B cell (primary cell): ENCODE data around the gene SYNE2. TPM values are rescaled to one million over a fixed set of nuclear protein-coding genes. Genes with fewer than 3 reads are reported as not detected.

Source experiments
- ATAC-seq: fragments of 200-7000 bp; cut with Tn5 transposase; one replicate; pipeline ENCODE4 v1.10.0; 2021; ENCODE audit warnings: low read depth, mild to moderate bottlenecking, moderate number of reproducible peaks, moderate library complexity
- CTCF ChIA-PET: fragments of 350-600 bp; sonication (Branson Sonifier 250); formaldehyde crosslinking; loops from one replicate; lab custom pipeline; 2021; ENCODE audit warnings: antibody characterized with exemption, inconsistent platforms; lab: Charles Lee
- POLR2A ChIA-PET: fragments of 350-600 bp; sonication (Branson Sonifier 250); formaldehyde crosslinking; loops from one replicate; lab custom pipeline; 2021; ENCODE audit warnings: antibody characterized with exemption; lab: Charles Lee
- DNase-seq: peaks from one replicate; pipeline ENCODE4 v3.0.0; 2013
- H2AFZ ChIP-seq: 2 replicates; pipeline ENCODE4 v1.6.1; 2012; ENCODE audit warnings: mild to moderate bottlenecking, low read depth, low read length; ENCODE audit not compliant: insufficient read depth, poor library complexity, severe bottlenecking
- H3K27ac ChIP-seq, 2 donors: 1 replicate in 1 of 2; 2 replicates in 1 of 2; pipeline ENCODE4 v1.5.1; 2012 to 2013; ENCODE audit warnings: low read length in 2 of 2, mild to moderate bottlenecking in 2 of 2, moderate library complexity in 1 of 2
- H3K27me3 ChIP-seq, 4 experiments: fragments of 200-600 bp in 1 of 4; sonication (generic) in 1 of 4; replicated peaks in 1 of 4; 1 replicate in 2 of 4; 2 replicates in 2 of 4; pipeline versions ENCODE4 v1.6.1 to v1.7.0; 2013 to 2016; ENCODE audit warnings: low read length in 3 of 4, mild to moderate bottlenecking in 2 of 4, mixed read lengths in 1 of 4, moderate library complexity in 1 of 4; ENCODE audit not compliant: insufficient read depth in 4 of 4, control insufficient read depth in 3 of 4; ENCODE audit errors: control extremely low read depth in 1 of 4
- H3K36me3 ChIP-seq, 2 experiments: replicated peaks in 1 of 2; 1 replicate in 1 of 2; 2 replicates in 1 of 2; pipeline versions ENCODE4 v1.6.1 to v1.7.1; 2013; ENCODE audit warnings: low read length in 1 of 2; ENCODE audit not compliant: insufficient read depth in 2 of 2, control insufficient read depth in 1 of 2; ENCODE audit errors: control extremely low read depth in 1 of 2, extremely low read depth in 1 of 2
- H3K4me1 ChIP-seq, 2 donors: fragments of 200-600 bp in 1 of 2; sonication (generic) in 1 of 2; 1 replicate in 1 of 2; 2 replicates in 1 of 2; pipeline versions ENCODE4 v1.5.1 to v1.6.1; 2013 to 2017; ENCODE audit warnings: low read length in 2 of 2; ENCODE audit not compliant: control insufficient read depth in 2 of 2, insufficient read depth in 2 of 2
- H3K4me2 ChIP-seq: replicated peaks from 2 replicates; pipeline ENCODE3; 2012; ENCODE audit warnings: mild to moderate bottlenecking, low read depth, low read length; ENCODE audit not compliant: poor library complexity, severe bottlenecking
- H3K4me3 ChIP-seq, 5 experiments: fragments of 200-600 bp in 1 of 5; sonication (generic) in 1 of 5; 1 replicate in 3 of 5; 2 replicates in 2 of 5; pipeline versions ENCODE4 v1.5.1 to v1.7.0; 2011 to 2016; ENCODE audit warnings: low read length in 4 of 5, mild to moderate bottlenecking in 4 of 5, low read depth in 2 of 5, control low read depth in 1 of 5, moderate library complexity in 1 of 5; ENCODE audit not compliant: insufficient read depth in 1 of 5; ENCODE audit errors: control extremely low read depth in 1 of 5, extremely low read depth in 1 of 5
- H3K79me2 ChIP-seq: fragments of 200-600 bp; sonication (generic); one replicate; pipeline ENCODE4 v1.6.0; 2016; ENCODE audit warnings: low read length; ENCODE audit not compliant: control insufficient read depth, insufficient read depth
- H3K9ac ChIP-seq: fragments of 200-600 bp; sonication (generic); 2 replicates; pipeline ENCODE4 v1.6.1; 2017; ENCODE audit warnings: mild to moderate bottlenecking, low read length, moderate library complexity
- H3K9me3 ChIP-seq, 3 donors: one replicate each; pipeline versions ENCODE4 v1.6.1 to v1.7.1; 2013; ENCODE audit warnings: low read length in 2 of 3; ENCODE audit not compliant: control insufficient read depth in 2 of 3, insufficient read depth in 1 of 3; ENCODE audit errors: control extremely low read depth in 1 of 3
- H4K20me1 ChIP-seq: 2 replicates; pipeline ENCODE4 v1.6.0; 2012; ENCODE audit warnings: mild to moderate bottlenecking, low read length; ENCODE audit not compliant: insufficient read depth, control insufficient read depth, poor library complexity, severe bottlenecking
- H3K27ac Mint-ChIP-seq: one replicate; pipeline ENCODE4 v1.8.0; 2021; ENCODE audit warnings: mixed read lengths
- H3K27me3 Mint-ChIP-seq: one replicate; pipeline ENCODE4 v1.8.0; 2021; ENCODE audit warnings: mixed read lengths
- H3K4me1 Mint-ChIP-seq: one replicate; pipeline ENCODE4 v1.8.0; 2021; ENCODE audit warnings: mixed read lengths
- H3K4me3 Mint-ChIP-seq: one replicate; pipeline ENCODE4 v1.8.0; 2021; ENCODE audit warnings: mixed read lengths
- H3K9me3 Mint-ChIP-seq: one replicate; pipeline ENCODE4 v1.8.0; 2022; ENCODE audit warnings: mixed read lengths; ENCODE audit not compliant: insufficient read depth
- EZH2 ChIP-seq: IDR thresholded peaks from 2 replicates; pipeline ENCODE4 v1.6.1; 2012; ENCODE audit warnings: borderline replicate concordance, low read depth, mild to moderate bottlenecking, moderate library complexity, low read length; ENCODE audit not compliant: insufficient read depth, poor library complexity, severe bottlenecking
- WGBS: methylation state at CpG from one replicate; pipeline ENCODE4 v1.1.5; 2013; ENCODE audit warnings: missing lambda C conversion rate; ENCODE audit not compliant: insufficient coverage; 5-methylcytosine and 5-hydroxymethylcytosine counted together
- intact Hi-C: fragments of 100-400 bp; cut with micrococcal nuclease; formaldehyde crosslinking; loops from one replicate; pipeline ENCODE4 v1.10.0; 2022
- polyA plus RNA-seq: library from polyadenylated mRNA; depleted of rRNA; stranded (reverse); fragments of >200 nt; gene quantifications from 2 replicates; pipeline ENCODE4 v1.2.3, GENCODE V29; 2012
- total RNA-seq, 2 donors: library from RNA; stranded (reverse); fragments of 120-200 nt in 1 of 2; gene quantifications; 1 replicate in 1 of 2; 2 replicates in 1 of 2; pipeline versions ENCODE4 v1.2.3 to v1.2.4, GENCODE V29; 2013 to 2022
- TF ChIP-seq, protein P1 (sequence below): fragments of 200-600 bp; IDR thresholded peaks from one replicate; pipeline ENCODE4 v1.8.0; 2022; ENCODE audit warnings: antibody characterized with exemption, mild to moderate bottlenecking

The SYNE2 gene
- total and polyA plus RNA-seq, 2 donors (not counting 1 experiment from before 2014, with no cell fraction given), result 39.5 to 105 TPM

DNA sequence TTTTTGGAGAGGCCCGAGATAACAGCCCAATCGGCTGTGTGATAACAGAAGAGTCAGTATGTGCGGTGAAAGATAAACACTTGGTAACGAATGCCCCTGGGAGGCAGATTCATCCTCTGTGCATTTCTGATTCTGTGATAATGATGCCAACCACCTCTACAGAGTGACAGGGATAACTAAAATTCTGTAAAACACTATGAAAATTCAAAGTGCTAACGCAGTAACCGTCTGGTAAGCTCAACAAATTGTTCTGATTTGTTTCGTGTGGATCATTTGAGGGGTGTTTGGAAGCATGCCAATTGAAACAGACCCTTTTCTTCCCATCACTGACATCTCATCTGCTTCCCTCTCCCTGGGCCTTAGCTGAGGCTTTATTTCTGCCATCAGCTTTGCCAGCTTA, 365.0 kb downstream of the SYNE2 start:
- no peak for TF ChIP-seq EZH2
- TF ChIP-seq, protein P1, sequence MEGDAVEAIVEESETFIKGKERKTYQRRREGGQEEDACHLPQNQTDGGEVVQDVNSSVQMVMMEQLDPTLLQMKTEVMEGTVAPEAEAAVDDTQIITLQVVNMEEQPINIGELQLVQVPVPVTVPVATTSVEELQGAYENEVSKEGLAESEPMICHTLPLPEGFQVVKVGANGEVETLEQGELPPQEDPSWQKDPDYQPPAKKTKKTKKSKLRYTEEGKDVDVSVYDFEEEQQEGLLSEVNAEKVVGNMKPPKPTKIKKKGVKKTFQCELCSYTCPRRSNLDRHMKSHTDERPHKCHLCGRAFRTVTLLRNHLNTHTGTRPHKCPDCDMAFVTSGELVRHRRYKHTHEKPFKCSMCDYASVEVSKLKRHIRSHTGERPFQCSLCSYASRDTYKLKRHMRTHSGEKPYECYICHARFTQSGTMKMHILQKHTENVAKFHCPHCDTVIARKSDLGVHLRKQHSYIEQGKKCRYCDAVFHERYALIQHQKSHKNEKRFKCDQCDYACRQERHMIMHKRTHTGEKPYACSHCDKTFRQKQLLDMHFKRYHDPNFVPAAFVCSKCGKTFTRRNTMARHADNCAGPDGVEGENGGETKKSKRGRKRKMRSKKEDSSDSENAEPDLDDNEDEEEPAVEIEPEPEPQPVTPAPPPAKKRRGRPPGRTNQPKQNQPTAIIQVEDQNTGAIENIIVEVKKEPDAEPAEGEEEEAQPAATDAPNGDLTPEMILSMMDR, result no peak
- Mint-ChIP-seq H3K9me3 (no peaks in the 10 kb centered on the region), H3K27me3 (no peaks in the 10 kb centered on the region), H3K27ac (peak overlapping the region; percentile 78), H3K4me3 (peak overlapping the region; percentile 61), H3K4me1 (peaks cover 59% of the 10 kb centered on the region)
- no peaks in the 10 kb centered on the region for H3K79me2 ChIP-seq
- no peak overlapping the region for H3K9ac ChIP-seq
- peaks cover 57 to 60% of the 10 kb centered on the region in 2 donors for H3K4me1 ChIP-seq
- H3K36me3 ChIP-seq, result peaks cover 3 to 51% of the 10 kb centered on the region in 2 experiments
- peak; percentile 41 for ATAC-seq
- no peaks in the 10 kb centered on the region for H3K27me3 ChIP-seq
- CTCF ChIA-PET, result interaction anchor here (0.8 to 4.7 kb wide), 5 partner anchors 14 to 85 kb away, joined by 3 to 24 read pairs (median 8); partner anchors contain the start of gene ESR2
- no peak overlapping the region for H3K4me3 ChIP-seq
- H3K4me2 ChIP-seq, result peak overlapping the region; percentile 48
- no peaks in the 10 kb centered on the region for H4K20me1 ChIP-seq
- intact Hi-C loops, result loop anchor here (1.0 to 2.0 kb wide), 3 partner anchors 9 to 21 kb away; no protein-coding TSS in a partner anchor
- peak overlapping the region in 1 of 2 donors; percentile 3 for H3K27ac ChIP-seq
- DNase-seq, result no peak
- H2AFZ ChIP-seq, result no peak overlapping the region
- no peaks in the 10 kb centered on the region for H3K9me3 ChIP-seq
- POLR2A ChIA-PET, result interaction anchor here (1.0 to 2.4 kb wide), 2 partner anchors 14 to 17 kb away, joined by 3 to 22 read pairs; no protein-coding TSS in a partner anchor
- WGBS, result 82% methylated on average over 6 of the region's 7 CpGs
